ENCODE results near the gene CBX3. TPM values are rescaled to one million over a fixed set of nuclear protein-coding genes. Genes with fewer than 3 reads are reported as not detected.

Gene CBX3
- total and polyA plus RNA-seq, 2 of the 8 experiments (the other 6 are each of a cell fraction or from before 2014, with no cell fraction given): 71.3 to 258 TPM

- ChIA-PET POLR2A (ENCODE audit: partially characterized antibody) (interaction anchor here (0.8 to 6.1 kb wide), 16 partner anchors 13 to 292 kb away, joined by 3 to 56 read pairs (median 8); partner anchors contain the start of genes CBX3 and HNRNPA2B1), CTCF (ENCODE audit: partially characterized antibody) (interaction anchor here (0.6 to 1.9 kb wide), 5 partner anchors 16 to 261 kb away, joined by 3 to 8 read pairs (median 3); no protein-coding TSS in a partner anchor)
- Histone ChIP-seq H4K8ac (ENCODE audit: extremely low read depth, insufficient read depth, low read length) (peak overlapping the region; percentile 77; the same call in 1 of the 2 replicates), H3K14ac (ENCODE audit: insufficient read length) (no peak overlapping the region), H3K4me1 (replicated peaks in 1 of 4; ENCODE audit: control insufficient read depth in 3 of 4, insufficient read depth in 4 of 4, low read length in 3 of 4) (peaks cover 21 to 43% (median 28%) of the 10 kb centered on the region in 4 experiments), H3K9ac (replicated peaks in 1 of 4; ENCODE audit: extremely low read depth in 1 of 4, low read depth in 3 of 4, low read length in 3 of 4) (peak overlapping the region; percentile 54 to 90 (median 86)), H3K23ac (ENCODE audit: insufficient read length) (no peak overlapping the region), H3K4me2 (ENCODE audit: insufficient read depth in 1 of 2, low read depth in 2 of 2, low read length in 2 of 2) (peak overlapping the region; percentile 98 to 100), H3K27ac (ENCODE audit: low read depth, low read length) (peak overlapping the region; percentile 91), H3K27me3 (replicated peaks in 1 of 4; ENCODE audit: control insufficient read depth in 3 of 4, extremely low read depth in 1 of 4, insufficient read depth in 3 of 4, low read length in 3 of 4) (peaks cover 0 to 7% (median 0%) of the 10 kb centered on the region in 4 experiments; a peak in 2 of 7 replicates), H3K4me3 (ENCODE audit: extremely low read depth in 1 of 4, insufficient read depth in 2 of 4, low read depth in 3 of 4, low read length in 4 of 4) (peak overlapping the region; percentile 65 to 99 (median 95); a peak in 7 of 8 replicates), H4K91ac (replicated peaks; ENCODE audit: insufficient read length, low read length) (peak overlapping the region; percentile 95), H2BK120ac (replicated peaks; ENCODE audit: low read depth, low read length) (peak overlapping the region; percentile 35), H3K4ac (replicated peaks; ENCODE audit: insufficient read length, low read depth, low read length) (peak overlapping the region; percentile 47), H2BK20ac (ENCODE audit: low read length) (peak overlapping the region; percentile 83; the same call in 1 of the 2 replicates), H2BK15ac (ENCODE audit: low read length) (peak overlapping the region; percentile 88; the same call in 1 of the 2 replicates), H3K18ac (ENCODE audit: extremely low read depth, low read length) (peak overlapping the region; percentile 66), H3K9me3 (ENCODE audit: insufficient read depth in 2 of 2, low read depth in 1 of 2, low read length in 1 of 2) (no peaks in the 10 kb centered on the region), H3K79me1 (ENCODE audit: low read depth, low read length) (peaks cover 23% of the 10 kb centered on the region), H3K23me2 (ENCODE audit: low read depth, low read length) (peaks cover 6% of the 10 kb centered on the region), H4K5ac (ENCODE audit: insufficient read length, low read depth, low read length) (peak overlapping the region; percentile 48), H3K79me2 (ENCODE audit: control insufficient read depth in 1 of 2, insufficient read depth in 2 of 2, low read length in 2 of 2) (peaks cover 16 to 64% of the 10 kb centered on the region in 2 experiments), H2AK5ac (ENCODE audit: low read depth, low read length) (peak overlapping the region; percentile 99), H2BK5ac (ENCODE audit: low read depth, low read length) (peak overlapping the region; percentile 89), H2AFZ (ENCODE audit: low read length) (no peak overlapping the region), H4K20me1 (replicated peaks in 1 of 2; ENCODE audit: control insufficient read depth in 1 of 2, insufficient read depth in 2 of 2, low read length in 2 of 2) (peaks cover 22 to 26% of the 10 kb centered on the region in 2 experiments), H3K36me3 (ENCODE audit: control insufficient read depth in 2 of 4, insufficient read depth in 4 of 4, low read length in 3 of 4) (no peaks in the 10 kb centered on the region), H2BK12ac (ENCODE audit: low read depth, low read length) (peak overlapping the region; percentile 98), H3K56ac (replicated peaks; ENCODE audit: insufficient read length, low read depth, low read length) (no peak overlapping the region)
- FAIRE-seq: peak; percentile 91
- peak; percentile 57 to 83 for DNase-seq (ENCODE audit: low read depth in 1 of 2, low spot score in 2 of 2)
- WGBS, 2 experiments (ENCODE audit: extremely low coverage in 1 of 2, insufficient coverage in 1 of 2, insufficient read length in 1 of 2, insufficient replicate concordance in 2 of 2, low coverage in 1 of 2, low lambda C conversion rate in 2 of 2, missing lambda C conversion rate in 1 of 2): 47% methylated on average over 15 of the region's 15 CpGs; no CpG with 5 or more reads in 1 of the 2 experiments
- TF ChIP-seq HDAC2 (IDR thresholded peaks at IDR 0.05; ENCODE audit: borderline replicate concordance in 1 of 2, low read depth in 2 of 2, low read length in 2 of 2): 0 out of 4 replicates have a peak, but pooled peaks have one; percentile 6 to 7
- no peak for TF ChIP-seq GABPA (IDR thresholded peaks at IDR 0.05; ENCODE audit: borderline replicate concordance, insufficient read depth, low read length)
- peak; percentile 74 for TF ChIP-seq CTBP2 (IDR thresholded peaks at IDR 0.05; ENCODE audit: borderline replicate concordance, insufficient read depth, insufficient read length, low read length)
- TF ChIP-seq ASH2L (IDR thresholded peaks at IDR 0.05; ENCODE audit: low read length): peak; percentile 81
- TF ChIP-seq SIRT6 (IDR thresholded peaks at IDR 0.05; ENCODE audit: low read length): no peak
- TF ChIP-seq ATF2 (IDR thresholded peaks at IDR 0.05; ENCODE audit: low read length): no peak; the same call in none of the 2 replicates
- peak; percentile 64 for TF ChIP-seq TAF1 (IDR thresholded peaks at IDR 0.05; ENCODE audit: low read depth, low read length)
- TF ChIP-seq BACH1 (IDR thresholded peaks at IDR 0.05; ENCODE audit: low read length): peak; percentile 50; the same call in 1 of the 2 replicates
Measured at GRCh38 chr7:26153823-26154783, 47.4 kb upstream of the CBX3 start.

Measured in H1 (cell line).